GM12878 (cell line): ENCODE data around the gene LRRC19. TPM values are rescaled to one million over a fixed set of nuclear protein-coding genes. Genes with fewer than 3 reads are reported as not detected.

Experiments
- CHD1 ChIP-seq: IDR thresholded peaks from 2 replicates; pipeline ENCODE4 v1.6.1; 2012; ENCODE audit warnings: low read depth, low read length, improper control_type of control experiment
- E4F1 ChIP-seq: fragments of 450-650 bp; IDR thresholded peaks from 2 replicates; pipeline ENCODE4 v1.6.1; 2018; ENCODE audit warnings: borderline replicate concordance, mild to moderate bottlenecking; ENCODE audit not compliant: partially characterized antibody
- GATAD2B ChIP-seq: fragments of 450-650 bp; conservative IDR thresholded peaks from 2 replicates; pipeline ENCODE4 v1.6.1; 2017; ENCODE audit warnings: low read depth, mild to moderate bottlenecking, moderate library complexity
- HDAC2 ChIP-seq: fragments of 200-600 bp; sonication (generic); IDR thresholded peaks from 2 replicates; pipeline ENCODE4 v1.6.1; 2017
- IRF4 ChIP-seq: IDR thresholded peaks from 2 replicates; pipeline ENCODE4 v1.6.1; 2011; ENCODE audit warnings: low read depth, low read length
- JUND ChIP-seq: IDR thresholded peaks from 2 replicates; pipeline ENCODE4 v1.6.1; 2012; ENCODE audit warnings: low read depth, mild to moderate bottlenecking, low read length, improper control_type of control experiment, moderate library complexity
- KLF5 ChIP-seq: fragments of 450-650 bp; IDR thresholded peaks from 2 replicates; pipeline ENCODE4 v1.6.1; 2014; ENCODE audit warnings: mild to moderate bottlenecking; ENCODE audit not compliant: partially characterized antibody
- MAX ChIP-seq: IDR thresholded peaks from 2 replicates; pipeline ENCODE4 v1.6.1; 2012; ENCODE audit warnings: low read depth, low read length, improper control_type of control experiment
- MLLT1 ChIP-seq: fragments of 450-650 bp; IDR thresholded peaks from 2 replicates; pipeline ENCODE4 v1.6.1; 2016; ENCODE audit warnings: mild to moderate bottlenecking
- MTA2 ChIP-seq: fragments of 450-650 bp; IDR thresholded peaks from 2 replicates; pipeline ENCODE4 v1.6.1; 2016; ENCODE audit warnings: low read depth, mild to moderate bottlenecking, moderate library complexity
- NFXL1 ChIP-seq: fragments of 450-650 bp; IDR thresholded peaks from 2 replicates; pipeline ENCODE4 v1.6.1; 2017; ENCODE audit warnings: antibody characterized with exemption, mild to moderate bottlenecking, borderline replicate concordance
- NFYB ChIP-seq: IDR thresholded peaks from 2 replicates; pipeline ENCODE4 v1.6.1; 2011; ENCODE audit warnings: low read depth, mild to moderate bottlenecking, low read length, improper control_type of control experiment, moderate library complexity; ENCODE audit not compliant: insufficient read depth
- POLR2AphosphoS5 ChIP-seq: IDR thresholded peaks from 2 replicates; pipeline ENCODE4 v1.6.1; 2011; ENCODE audit warnings: mild to moderate bottlenecking, low read length, inconsistent platforms
- RAD21 ChIP-seq: IDR thresholded peaks from 2 replicates; pipeline ENCODE4 v1.6.1; 2011; ENCODE audit warnings: mild to moderate bottlenecking, low read depth, low read length, moderate library complexity; ENCODE audit not compliant: insufficient read depth
- RUNX3 ChIP-seq: IDR thresholded peaks from 2 replicates; pipeline ENCODE4 v1.6.1; 2012; ENCODE audit warnings: low read length, inconsistent platforms
- SREBF1 ChIP-seq: IDR thresholded peaks from 2 replicates; pipeline ENCODE4 v1.6.1; 2012; ENCODE audit warnings: mild to moderate bottlenecking, low read length
- ZNF687 ChIP-seq: fragments of 450-650 bp; IDR thresholded peaks from 2 replicates; pipeline ENCODE4 v1.6.1; 2017; ENCODE audit warnings: mild to moderate bottlenecking, moderate library complexity
- polyA plus RNA-seq, 11 experiments: library from polyadenylated mRNA; depleted of rRNA in 4 of 11; unstranded in 6 of 11; stranded (reverse) in 5 of 11; fragments of >200 nt; fragmentation: Nextera tagmentation in 4 of 11; fragmentation: Illumina TruSeq in 1 of 11; extraction: Ambion mirVana in 4 of 11; extraction: Trizol in 1 of 11; gene quantifications; 1 replicate in 1 of 11; 2 replicates in 10 of 11; pipeline versions ENCODE4 v1.2.1 to v1.2.3, GENCODE V29; 2011 to 2016; ENCODE audit warnings: inconsistent platforms in 2 of 11, missing spikeins in 2 of 11, low read depth in 1 of 11
- total RNA-seq, 4 experiments: library from RNA; depleted of rRNA in 3 of 4; stranded (reverse); fragments of >200 nt in 3 of 4; fragmentation: Illumina TruSeq in 1 of 4; extraction: Trizol in 1 of 4; gene quantifications; 2 replicates each; pipeline versions ENCODE4 v1.2.1 to v1.2.3, GENCODE V29; 2013 to 2021
- TF ChIP-seq, protein P1 (sequence below): fragments of 450-650 bp; formaldehyde crosslinking; IDR thresholded peaks from 2 replicates; pipeline ENCODE4 v1.4.0; 2022; ENCODE audit warnings: mild to moderate bottlenecking, moderate library complexity

LRRC19 gene
- total and polyA plus RNA-seq, 10 of the 15 experiments (the other 5 are each of a cell fraction or from before 2014, with no cell fraction given) = 0.02 to 0.20 (median 0.08) TPM; not detected in 6

DNA sequence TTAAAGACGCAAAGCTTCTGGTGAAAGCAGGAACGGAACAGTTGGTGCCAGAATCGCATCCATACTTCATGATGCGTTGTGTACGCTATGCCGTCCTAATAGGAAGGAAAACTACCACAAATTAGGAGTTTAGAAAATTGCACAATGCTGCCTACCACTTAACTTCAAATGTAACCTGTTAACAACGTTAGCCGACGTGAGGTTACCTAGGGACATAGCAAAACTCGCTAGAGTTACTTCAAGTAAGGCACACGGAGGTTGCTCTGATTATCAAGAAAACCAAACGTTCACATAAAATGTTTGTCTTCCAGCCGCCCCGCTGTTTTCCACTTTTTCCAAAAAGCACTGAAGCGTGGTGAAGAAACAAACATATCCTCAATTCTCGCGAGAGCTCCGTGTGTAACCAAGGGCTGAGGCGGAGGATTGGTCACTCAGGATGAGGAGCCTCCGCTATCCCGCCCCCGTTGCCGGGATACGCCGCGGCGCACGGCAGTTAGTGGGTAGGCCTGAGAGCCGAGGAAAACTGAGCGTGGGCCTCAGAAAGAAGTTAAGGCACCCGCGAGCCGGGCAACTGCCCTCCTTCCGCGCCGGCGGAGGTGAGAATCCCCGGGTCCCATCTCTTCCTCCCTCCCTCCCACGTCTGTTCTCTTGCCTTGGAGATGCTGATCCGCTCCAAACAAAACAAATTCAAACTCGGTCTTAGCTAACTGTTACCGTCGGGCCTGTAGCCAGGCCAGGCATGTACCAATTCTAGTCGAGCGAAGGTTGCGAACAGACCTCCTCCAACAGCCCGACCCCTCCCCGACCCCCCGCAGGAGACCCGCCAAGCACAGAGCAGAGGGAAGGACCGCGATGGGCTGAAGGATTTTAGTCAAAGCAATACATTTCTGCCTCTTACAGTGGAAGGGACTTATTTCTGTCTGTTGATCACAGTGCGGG is 49.3 kb downstream of the LRRC19 start, which contains the start of gene IFT74 (continued):
- TF ChIP-seq, protein P1, sequence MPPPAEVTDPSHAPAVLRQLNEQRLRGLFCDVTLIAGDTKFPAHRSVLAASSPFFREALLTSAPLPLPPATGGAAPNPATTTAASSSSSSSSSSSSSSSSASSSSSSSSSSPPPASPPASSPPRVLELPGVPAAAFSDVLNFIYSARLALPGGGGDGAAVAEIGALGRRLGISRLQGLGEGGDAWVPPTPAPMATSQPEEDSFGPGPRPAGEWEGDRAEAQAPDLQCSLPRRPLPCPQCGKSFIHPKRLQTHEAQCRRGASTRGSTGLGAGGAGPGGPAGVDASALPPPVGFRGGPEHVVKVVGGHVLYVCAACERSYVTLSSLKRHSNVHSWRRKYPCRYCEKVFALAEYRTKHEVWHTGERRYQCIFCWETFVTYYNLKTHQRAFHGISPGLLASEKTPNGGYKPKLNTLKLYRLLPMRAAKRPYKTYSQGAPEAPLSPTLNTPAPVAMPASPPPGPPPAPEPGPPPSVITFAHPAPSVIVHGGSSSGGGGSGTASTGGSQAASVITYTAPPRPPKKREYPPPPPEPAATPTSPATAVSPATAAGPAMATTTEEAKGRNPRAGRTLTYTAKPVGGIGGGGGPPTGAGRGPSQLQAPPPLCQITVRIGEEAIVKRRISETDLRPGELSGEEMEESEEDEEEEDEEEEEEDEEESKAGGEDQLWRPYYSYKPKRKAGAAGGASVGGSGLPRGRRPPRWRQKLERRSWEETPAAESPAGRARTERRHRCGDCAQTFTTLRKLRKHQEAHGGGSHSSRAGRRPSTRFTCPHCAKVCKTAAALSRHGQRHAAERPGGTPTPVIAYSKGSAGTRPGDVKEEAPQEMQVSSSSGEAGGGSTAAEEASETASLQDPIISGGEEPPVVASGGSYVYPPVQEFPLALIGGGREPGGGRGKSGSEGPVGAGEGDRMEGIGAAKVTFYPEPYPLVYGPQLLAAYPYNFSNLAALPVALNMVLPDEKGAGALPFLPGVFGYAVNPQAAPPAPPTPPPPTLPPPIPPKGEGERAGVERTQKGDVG = no peak
- TF ChIP-seq RUNX3 = no peak
- TF ChIP-seq MAX = no peak
- no peak for TF ChIP-seq CHD1
- peak; percentile 80 for TF ChIP-seq NFYB
- no peak for TF ChIP-seq NFXL1
- TF ChIP-seq RAD21 = no peak
- no peak for TF ChIP-seq JUND
- TF ChIP-seq MTA2 = no peak
- TF ChIP-seq GATAD2B = peak; percentile 65
- peak; percentile 54; the same call in 1 of the 2 replicates for TF ChIP-seq POLR2AphosphoS5
- peak; percentile 16 for TF ChIP-seq MLLT1
- TF ChIP-seq HDAC2 = no peak
- TF ChIP-seq E4F1 = no peak
- TF ChIP-seq ZNF687 = peak; percentile 67; the same call in 1 of the 2 replicates
- TF ChIP-seq KLF5 = no peak
- no peak for TF ChIP-seq IRF4
- no peak for TF ChIP-seq SREBF1
